Endothelial cell of umbilical vein (primary cell): ENCODE measurements around the gene CELSR1. TPM values are rescaled to one million over a fixed set of nuclear protein-coding genes. Genes with fewer than 3 reads are reported as not detected.

Experiments
- BruUV-seq: library from RNA; stranded (reverse); fragments of 400-500 nt; replicated peaks from 2 replicates; lab custom pipeline; 2021; lab: Mats Ljungman, UMichigan
- CTCF ChIA-PET: fragments of 300-600, 350-600 bp; sonication (Branson Sonifier 250); formaldehyde crosslinking; loops from one replicate; lab custom pipeline; 2021; ENCODE audit warnings: antibody characterized with exemption, inconsistent platforms; lab: Charles Lee
- POLR2A ChIA-PET: fragments of 300-600, 350-600 bp; sonication (Branson Sonifier 250); formaldehyde crosslinking; loops from one replicate; lab custom pipeline; 2021; ENCODE audit warnings: antibody characterized with exemption, inconsistent platforms; lab: Charles Lee
- DNase-seq: peaks from one replicate; pipeline ENCODE4 v3.0.0-alpha.2; 2011; ENCODE audit warnings: low read depth, low spot score
- FAIRE-seq: peaks from 2 replicates; lab custom pipeline; 2011; peaks lifted over from hg19 to GRCh38; lab: Jason Lieb, UNC
- H2AFZ ChIP-seq: 2 replicates; pipeline ENCODE4 v1.6.0; 2012; ENCODE audit warnings: low read depth, low read length, control low read depth, inconsistent platforms
- H3K27ac ChIP-seq: 2 replicates; pipeline ENCODE4 v1.5.1; 2011; ENCODE audit warnings: low read depth, mild to moderate bottlenecking, control low read depth, low read length, moderate library complexity; ENCODE audit not compliant: insufficient read depth
- H3K27me3 ChIP-seq, 2 experiments: 2 replicates each; pipeline versions ENCODE4 v1.6.0 to v1.6.1; 2011; ENCODE audit warnings: low read length in 2 of 2, mixed read lengths in 1 of 2; ENCODE audit not compliant: control insufficient read depth in 2 of 2, insufficient read depth in 2 of 2
- H3K36me3 ChIP-seq, 2 experiments: 2 replicates in 1 of 2; 3 replicates in 1 of 2; pipeline ENCODE4 v1.5.1; 2011; ENCODE audit warnings: low read length in 2 of 2, mild to moderate bottlenecking in 1 of 2, moderate library complexity in 1 of 2; ENCODE audit not compliant: control insufficient read depth in 2 of 2, insufficient read depth in 2 of 2; ENCODE audit errors: extremely low read depth in 1 of 2
- H3K4me1 ChIP-seq: 3 replicates; pipeline ENCODE4 v1.5.1; 2011; ENCODE audit warnings: mild to moderate bottlenecking, low read length; ENCODE audit not compliant: control insufficient read depth, insufficient read depth; ENCODE audit errors: extremely low read depth
- H3K4me2 ChIP-seq: 2 replicates; pipeline ENCODE4 v1.6.1; 2011; ENCODE audit warnings: low read length, control low read depth, mixed read lengths; ENCODE audit not compliant: insufficient read depth
- H3K4me3 ChIP-seq, 3 experiments: fragments of 200-600 bp in 1 of 3; sonication (generic), shearing (Covaris generic) in 1 of 3; replicated peaks in 1 of 3; 2 replicates each; pipeline ENCODE4 v1.5.1; 2011 to 2016; ENCODE audit warnings: control low read depth in 3 of 3, low read length in 3 of 3, mild to moderate bottlenecking in 2 of 3, inconsistent platforms in 1 of 3, low read depth in 1 of 3, moderate library complexity in 1 of 3; ENCODE audit not compliant: insufficient read depth in 1 of 3
- H3K79me2 ChIP-seq: 2 replicates; pipeline ENCODE4 v1.6.0; 2012; ENCODE audit warnings: low read length, inconsistent platforms; ENCODE audit not compliant: control insufficient read depth, insufficient read depth
- H3K9ac ChIP-seq: replicated peaks from 2 replicates; pipeline ENCODE3; 2011; ENCODE audit warnings: low read length, control low read depth; ENCODE audit not compliant: insufficient read depth; ENCODE audit errors: extremely low read depth
- H3K9me1 ChIP-seq: replicated peaks from 3 replicates; pipeline ENCODE4 v1.6.0; 2011; ENCODE audit warnings: mild to moderate bottlenecking, low read length; ENCODE audit not compliant: control insufficient read depth, insufficient read depth; ENCODE audit errors: extremely low read depth
- H3K9me3 ChIP-seq: replicated peaks from 2 replicates; pipeline ENCODE4 v1.5.1; 2012; ENCODE audit warnings: low read length, inconsistent platforms; ENCODE audit not compliant: control insufficient read depth, insufficient read depth
- H4K20me1 ChIP-seq: replicated peaks from 2 replicates; pipeline ENCODE3; 2011; ENCODE audit warnings: mild to moderate bottlenecking, low read length; ENCODE audit not compliant: control insufficient read depth, insufficient read depth; ENCODE audit errors: extremely low read depth
- CTCF ChIP-seq, 2 donors: IDR thresholded peaks; 1 replicate in 1 of 2; 2 replicates in 1 of 2; pipeline ENCODE4 v1.5.1; 2011; ENCODE audit warnings: low read length in 2 of 2, mild to moderate bottlenecking in 2 of 2, moderate library complexity in 2 of 2, control low read depth in 1 of 2, inconsistent platforms in 1 of 2, low read depth in 1 of 2; ENCODE audit not compliant: insufficient read depth in 1 of 2; ENCODE audit errors: extremely low read depth in 1 of 2
- EZH2 ChIP-seq: IDR thresholded peaks from 2 replicates; pipeline ENCODE4 v1.6.1; 2012; ENCODE audit warnings: borderline replicate concordance, low read depth, mild to moderate bottlenecking, moderate library complexity, low read length, inconsistent platforms; ENCODE audit not compliant: severe bottlenecking
- FOS ChIP-seq: IDR thresholded peaks from 2 replicates; pipeline ENCODE4 v1.6.1; 2011; ENCODE audit warnings: mild to moderate bottlenecking, low read length, moderate library complexity, borderline replicate concordance; ENCODE audit not compliant: insufficient read depth
- GATA2 ChIP-seq: IDR thresholded peaks from 2 replicates; pipeline ENCODE4 v1.7.0; 2011; ENCODE audit warnings: low read depth, mild to moderate bottlenecking, moderate library complexity, mixed read lengths, low read length; ENCODE audit not compliant: insufficient read length, insufficient read depth
- JUN ChIP-seq: IDR thresholded peaks from 2 replicates; pipeline ENCODE4 v1.6.1; 2011; ENCODE audit warnings: borderline replicate concordance, low read depth; ENCODE audit not compliant: insufficient read length, insufficient read depth
- MAX ChIP-seq: IDR thresholded peaks from 2 replicates; pipeline ENCODE4 v1.6.1; 2011; ENCODE audit not compliant: insufficient read depth, insufficient read length
- MYC ChIP-seq: IDR thresholded peaks from one replicate; pipeline ENCODE4 v1.6.1; 2011; ENCODE audit warnings: mild to moderate bottlenecking, low read depth, low read length
- POLR2A ChIP-seq: IDR thresholded peaks from 2 replicates; pipeline ENCODE4 v1.6.1; 2012; ENCODE audit warnings: low read depth, mild to moderate bottlenecking, control low read depth, low read length
- POLR2AphosphoS5 ChIP-seq: IDR thresholded peaks from 2 replicates; pipeline ENCODE4 v1.6.1; 2012; ENCODE audit warnings: low read depth, mild to moderate bottlenecking, control low read depth, low read length, moderate library complexity; ENCODE audit not compliant: insufficient read depth
- dilution Hi-C: fragments of 300-500 bp; cut with MboI; formaldehyde crosslinking; loops from one replicate; pipeline ENCODE4 v1.15.0; 2019; ENCODE audit warnings: low sequenced_read_pairs; ENCODE audit not compliant: extremely low pct_ligation_motif_present
- intact Hi-C: fragments of 100-400 bp; cut with micrococcal nuclease; formaldehyde crosslinking; loops from one replicate; pipeline ENCODE4 v1.10.0; 2022
- polyA plus RNA-seq, 4 experiments: library from polyadenylated mRNA; depleted of rRNA in 3 of 4; stranded (reverse) in 3 of 4; unstranded in 1 of 4; fragments of >200 nt; gene quantifications; 2 replicates each; pipeline versions ENCODE4 v1.2.1 to v1.2.3, GENCODE V29; 2011 to 2012; ENCODE audit warnings: missing spikeins in 1 of 4
- total RNA-seq: library from RNA; stranded (reverse); gene quantifications from 2 replicates; pipeline ENCODE4 v1.2.3, GENCODE V29; 2021

CELSR1 gene
- total and polyA plus RNA-seq, 2 donors (not counting 3 experiments of a cell fraction or from before 2014, with no cell fraction given): 3.7 to 5.4 TPM

GRCh38 chr22:46524203-46524740, 13.1 kb downstream of the CELSR1 start:
- Histone ChIP-seq H3K9me3 (no peaks in the 10 kb centered on the region), H3K27ac (no peak overlapping the region), H3K9me1 (no peaks in the 10 kb centered on the region), H2AFZ (no peak overlapping the region), H4K20me1 (no peaks in the 10 kb centered on the region), H3K36me3 (no peaks in the 10 kb centered on the region), H3K9ac (no peak overlapping the region), H3K79me2 (no peaks in the 10 kb centered on the region), H3K4me2 (no peak overlapping the region), H3K27me3 (peaks cover 4 to 9% of the 10 kb centered on the region in 2 experiments), H3K4me1 (peaks cover 5% of the 10 kb centered on the region), H3K4me3 (no peak overlapping the region)
- POLR2A ChIA-PET: no interaction called here
- intact Hi-C loops: no loop called here
- CTCF ChIA-PET: interaction anchor here (0.9 to 1.4 kb wide), 2 partner anchors 17 to 157 kb away, joined by 3 to 8 read pairs; no protein-coding TSS in a partner anchor
- no peak for DNase-seq
- no peak for FAIRE-seq
- no TSS peak for BruUV-seq
- no peak for TF ChIP-seq CTCF (IDR thresholded peaks at IDR 0.05; ENCODE audit: extremely low read depth in 1 of 2, insufficient read depth in 1 of 2, low read depth in 1 of 2, low read length in 2 of 2)
- TF ChIP-seq FOS: no peak
- no peak for TF ChIP-seq GATA2
- no peak for TF ChIP-seq EZH2
- no peak for TF ChIP-seq JUN
- no peak for TF ChIP-seq MAX
- TF ChIP-seq POLR2A: no peak
- no peak for TF ChIP-seq MYC
- no peak for TF ChIP-seq POLR2AphosphoS5
- dilution Hi-C loops: no loop called here
